Activated CD4-positive, alpha-beta T cell treated with anti-CD3 and anti-CD28 coated beads, Interleukin-2, amount 50 U/mL, for 1 hour (primary cell): Measurements from ENCODE around the gene NOP53.
"Not testable (repeated sequence)": the region's sequence is repeated elsewhere in the genome, so short reads cannot be mapped to it uniquely, and the experiment has no call there.

Experiments used
- DNase-seq: peaks from one replicate; pipeline ENCODE4 v3.0.0-alpha.2; 2020

NOP53 gene

GRCh38 chr19:47755065-47755761 is 9.9 kb downstream of the NOP53 start:
- DNase-seq = no peak

GRCh38 chr19:47755762-47756626 is 10.6 kb downstream of the NOP53 start:
- no peak for DNase-seq

- DNase-seq = no peak
Measured at GRCh38 chr19:47756627-47756929, 11.2 kb downstream of the NOP53 start.

GRCh38 chr19:47756953-47757608 is 11.7 kb downstream of the NOP53 start:
- DNase-seq = no peak

- DNase-seq = no peak
Measured at GRCh38 chr19:47757617-47758442, 12.5 kb downstream of the NOP53 start.

GRCh38 chr19:47758443-47758804 is 13.1 kb downstream of the NOP53 start:
- no peak for DNase-seq

- no peak for DNase-seq
Measured at GRCh38 chr19:47760632-47760999, 15.3 kb downstream of the NOP53 start.

- no peak for DNase-seq
Measured at GRCh38 chr19:47761566-47761965, 16.2 kb downstream of the NOP53 start.

- no peak for DNase-seq
Measured at GRCh38 chr19:47762151-47762550, 16.8 kb downstream of the NOP53 start.

GRCh38 chr19:47762615-47763308 is 17.4 kb downstream of the NOP53 start:
- no peak for DNase-seq

- DNase-seq = not testable (repeated sequence)
Measured at GRCh38 chr19:47764705-47765104, 19.4 kb downstream of the NOP53 start.

- peak; percentile 51 for DNase-seq
Measured at GRCh38 chr19:47765523-47766358, 20.4 kb downstream of the NOP53 start.

GRCh38 chr19:47766359-47766620 is 20.9 kb downstream of the NOP53 start:
- no peak for DNase-seq

GRCh38 chr19:47766670-47767069 is 21.3 kb downstream of the NOP53 start:
- no peak for DNase-seq

- DNase-seq = no peak
Measured at GRCh38 chr19:47767349-47767748, 22.0 kb downstream of the NOP53 start.

- DNase-seq = no peak
Measured at GRCh38 chr19:47768604-47769003, 23.3 kb downstream of the NOP53 start.

GRCh38 chr19:47769534-47769933 is 24.2 kb downstream of the NOP53 start:
- DNase-seq = no peak

- not testable (repeated sequence) for DNase-seq
Measured at GRCh38 chr19:47771291-47771690, 25.9 kb downstream of the NOP53 start.

GRCh38 chr19:47776568-47776967 is 31.2 kb downstream of the NOP53 start:
- DNase-seq = no peak

- DNase-seq = not testable (repeated sequence)
Measured at GRCh38 chr19:47777245-47778048, 32.1 kb downstream of the NOP53 start.
